Upper lobe of left lung (tissue), 4 donors: ENCODE results near the gene HNF1A.

ENCODE experiments used
- CTCF ChIP-seq, 6 experiments: fragments of 450-650 bp in 4 of 6; fragments of 200-600 bp in 2 of 6; sonication (generic) in 2 of 6; IDR thresholded peaks; one replicate each; pipeline ENCODE4 v1.5.1; 2016 to 2019; ENCODE audit warnings: antibody characterized with exemption in 6 of 6
- POLR2A ChIP-seq, 4 donors: fragments of 450-650 bp; IDR thresholded peaks; one replicate each; pipeline ENCODE4 v1.5.1; 2016 to 2017; ENCODE audit warnings: antibody characterized with exemption in 4 of 4, mild to moderate bottlenecking in 2 of 4
- POLR2AphosphoS5 ChIP-seq, 2 donors: sonication (generic); formaldehyde crosslinking; IDR thresholded peaks; one replicate each; pipeline ENCODE4 v1.5.1; 2017; ENCODE audit warnings: antibody characterized with exemption in 2 of 2

- TF ChIP-seq CTCF (IDR thresholded peaks at IDR 0.05) = no peak
- TF ChIP-seq POLR2AphosphoS5 (IDR thresholded peaks at IDR 0.05) = no peak
- no peak for TF ChIP-seq POLR2A (IDR thresholded peaks at IDR 0.05)
Observed at GRCh38 chr12:121026274-121027045, 48.1 kb downstream of the HNF1A start.
